ENCODE measurements around the gene SHMT1.
"Not testable (repeated sequence)": the region's sequence is repeated elsewhere in the genome, so short reads cannot be mapped to it uniquely, and the experiment has no call there.

The SHMT1 gene

DNA sequence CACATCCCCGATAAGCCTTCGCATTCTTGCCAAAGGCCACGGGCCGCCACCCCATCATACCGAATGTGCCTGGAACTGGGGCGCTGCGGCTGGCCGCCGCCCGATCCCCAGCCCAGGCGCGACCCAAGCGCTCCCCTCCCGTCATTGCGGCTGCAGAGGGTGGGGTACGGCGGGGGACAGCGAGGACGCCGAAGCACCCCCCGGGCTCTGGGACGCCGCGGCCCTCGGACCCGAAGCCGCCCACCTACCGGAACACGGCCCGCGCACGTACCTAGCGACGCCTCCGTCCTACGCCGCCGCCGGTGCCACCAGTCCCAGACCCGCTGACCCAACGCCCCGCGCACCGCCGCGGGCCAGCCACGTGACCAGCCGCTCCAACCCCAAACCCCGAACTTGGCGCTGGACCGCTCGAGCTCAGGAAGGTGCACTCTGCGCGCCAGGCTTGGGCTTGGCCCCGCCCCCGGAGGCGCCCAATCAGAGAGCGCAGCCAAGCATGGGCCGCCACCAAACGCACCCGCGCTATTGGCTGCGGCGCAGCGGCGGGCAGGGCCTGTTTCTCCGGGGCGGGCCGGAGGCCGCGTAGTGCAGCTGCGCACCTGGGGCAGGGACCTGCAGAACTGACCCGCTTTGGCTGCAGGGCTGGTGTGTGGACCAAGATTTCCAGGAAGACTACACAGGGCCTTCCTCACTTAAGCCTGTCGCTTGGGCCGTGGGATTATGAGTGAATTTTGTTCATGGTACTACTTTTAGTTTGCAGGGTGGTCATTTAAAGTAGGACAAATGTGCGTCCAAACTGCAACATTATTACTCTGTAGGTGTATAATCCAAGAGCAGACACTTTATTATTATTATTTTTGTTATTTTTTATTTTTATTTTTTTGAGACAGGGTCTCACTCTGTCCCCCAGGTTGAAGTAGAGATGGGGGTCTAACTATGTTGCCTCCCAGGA, at the start of gene SHMT1:
SHMT1 (minus strand) TSS at position 450 of the 949 bp plus-strand sequence. CDS start 7,569 bp downstream, outside the sequence.
- peak; percentile 98 for DNase-seq (ENCODE audit: low spot score)

DNA sequence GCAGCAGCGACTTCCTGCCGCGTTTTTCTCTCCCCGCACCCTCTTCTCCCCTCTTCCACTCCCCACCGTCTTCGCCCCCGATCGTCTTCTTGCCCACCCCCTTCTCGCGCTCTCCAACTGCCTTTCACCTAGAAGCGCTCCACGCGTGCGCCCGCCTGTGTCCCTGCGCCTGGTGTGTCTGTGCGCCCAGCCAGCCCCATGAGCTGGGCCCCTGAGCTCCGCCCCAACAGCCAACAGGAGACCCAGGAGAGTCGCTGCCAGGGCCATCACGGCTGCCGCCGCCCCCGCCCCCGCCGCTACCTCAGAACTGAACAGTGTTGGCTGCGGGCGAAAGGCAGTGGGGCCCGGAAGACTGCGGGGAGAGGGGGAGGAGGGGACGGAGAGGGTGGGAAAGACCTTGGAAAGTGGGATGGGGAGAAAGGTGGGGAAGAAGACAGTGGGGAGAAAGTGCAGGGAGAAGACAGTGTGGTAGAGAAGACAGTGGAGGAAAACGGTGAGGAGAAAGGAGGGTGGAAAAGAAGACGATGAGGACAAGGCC, 48.7 kb upstream of the SHMT1 start:
- not testable (repeated sequence) for DNase-seq (ENCODE audit: low spot score)

DNA sequence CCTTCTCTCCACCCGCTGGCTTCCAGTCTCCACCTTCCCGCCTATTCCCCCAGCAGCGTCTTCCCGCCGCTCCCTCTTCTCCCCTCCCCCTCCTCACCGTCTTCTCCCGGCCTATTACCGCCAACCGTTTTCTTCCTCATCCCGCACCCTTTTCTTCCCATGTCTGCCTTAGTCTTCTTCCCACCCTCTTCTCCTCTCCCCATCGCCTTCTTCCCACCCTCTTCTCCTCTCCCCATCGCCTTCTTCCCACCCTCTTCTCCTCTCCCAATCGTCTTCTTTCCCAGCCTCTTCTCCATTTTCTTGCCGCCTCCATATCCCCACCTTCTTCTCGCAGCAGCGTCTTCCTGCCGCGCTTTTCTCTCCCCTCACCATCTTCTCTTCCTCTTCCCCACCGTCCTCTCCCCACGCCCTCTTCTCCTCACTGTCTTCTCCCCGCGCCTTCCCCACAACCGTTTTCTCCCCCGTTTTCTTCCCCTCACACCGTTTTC, 48.1 kb upstream of the SHMT1 start:
- not testable (repeated sequence) for DNase-seq (ENCODE audit: low spot score)

DNA sequence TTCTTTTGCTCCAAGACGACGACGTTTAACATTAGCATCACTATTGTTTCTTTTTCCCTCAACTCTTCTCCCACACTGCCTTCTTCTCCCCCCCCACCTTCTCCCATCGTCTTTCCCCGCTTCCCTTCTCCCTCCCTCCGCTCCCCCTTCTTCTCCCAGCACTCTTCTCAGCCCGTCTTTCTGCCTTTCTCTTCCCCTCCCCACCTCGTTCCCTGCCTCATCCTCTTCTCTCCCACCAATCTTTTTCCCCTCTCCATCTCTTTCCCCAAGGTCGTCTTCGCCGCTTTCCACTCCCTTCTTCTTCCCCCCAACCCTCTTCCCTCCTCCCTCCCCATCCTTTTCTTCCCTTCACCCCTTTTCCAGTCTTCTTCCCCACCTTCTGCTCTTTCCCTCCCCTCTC, 47.4 kb upstream of the SHMT1 start:
- not testable (repeated sequence) for DNase-seq (ENCODE audit: low spot score)

DNA sequence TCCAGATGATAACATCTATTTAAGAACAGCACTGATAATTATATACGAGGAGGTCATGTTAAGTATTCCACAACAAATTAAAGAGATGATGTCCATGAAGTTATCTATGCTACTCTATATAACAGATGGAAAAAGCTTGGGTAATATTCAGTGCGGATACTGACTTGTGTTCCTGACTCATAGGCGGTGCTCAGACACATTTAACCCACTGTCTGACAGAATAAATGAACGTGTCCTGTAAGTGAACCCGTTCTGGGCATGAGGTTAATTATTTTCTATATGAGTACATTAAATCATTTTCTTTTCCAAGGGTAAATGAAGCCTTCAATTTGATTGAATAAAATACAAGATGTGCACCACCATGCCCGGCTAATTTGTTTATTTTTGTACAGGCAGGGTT, 46.0 kb upstream of the SHMT1 start:
- not testable (repeated sequence) for DNase-seq (ENCODE audit: low spot score)

DNA sequence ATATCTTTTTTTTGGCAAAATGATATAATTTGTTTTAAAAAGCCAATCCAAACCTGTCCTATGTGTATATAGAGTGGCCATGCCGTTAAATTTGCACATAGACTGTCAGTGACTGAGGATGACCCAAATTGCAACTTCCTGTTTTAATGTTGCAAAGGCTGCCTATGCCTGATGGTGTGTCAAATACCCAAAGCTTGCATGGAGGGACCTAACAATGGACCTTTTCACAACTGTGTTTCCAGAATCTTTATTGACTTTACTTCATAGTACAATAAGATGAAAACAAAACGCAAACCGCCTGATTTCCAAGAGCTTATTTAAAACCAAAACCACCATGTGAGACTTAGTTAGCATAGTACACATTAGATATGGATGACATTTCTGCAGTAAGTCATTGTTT, 45.6 kb upstream of the SHMT1 start:
- not testable (repeated sequence) for DNase-seq (ENCODE audit: low spot score)

DNA sequence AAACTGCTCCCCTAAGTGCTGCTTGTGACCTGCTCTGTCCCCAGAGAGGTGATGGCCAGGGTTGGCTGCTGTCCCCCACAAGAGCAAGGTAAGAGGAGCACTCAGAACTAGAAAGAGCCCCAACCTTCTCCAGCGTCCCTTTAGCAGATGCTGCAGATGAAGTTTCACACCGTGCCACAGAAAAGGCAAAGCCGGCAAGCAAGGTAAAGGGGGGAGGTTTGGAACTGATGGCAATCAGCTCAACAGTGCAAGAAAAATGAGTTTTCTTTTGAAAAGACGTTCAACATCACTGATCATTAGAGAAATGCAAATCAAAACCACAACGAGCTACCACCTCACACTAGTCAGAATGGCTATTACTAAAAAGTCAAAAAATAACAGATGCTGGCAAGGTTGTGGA, 40.3 kb upstream of the SHMT1 start:
- DNase-seq (ENCODE audit: low spot score) = not testable (repeated sequence)

DNA sequence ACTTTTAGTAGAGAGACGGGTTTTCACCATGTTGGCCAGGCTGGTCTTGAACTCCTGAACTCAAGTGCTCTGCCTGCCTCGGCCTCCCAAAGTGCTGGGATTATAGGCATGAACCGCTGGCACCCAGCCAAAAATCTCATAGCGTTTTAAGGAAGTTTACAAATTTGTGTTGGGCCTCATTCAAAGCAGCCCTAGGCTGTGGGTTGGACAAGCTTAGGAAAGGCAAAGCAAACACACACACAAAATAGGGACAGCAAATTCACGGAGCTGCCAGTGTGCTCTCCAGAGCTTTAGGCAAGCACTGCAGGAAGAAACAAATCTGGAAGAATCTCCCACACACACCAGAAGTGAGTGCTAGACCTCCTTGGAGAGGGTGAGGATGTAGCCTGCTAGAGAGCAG, 39.8 kb upstream of the SHMT1 start:
- DNase-seq (ENCODE audit: low spot score) = not testable (repeated sequence)

DNA sequence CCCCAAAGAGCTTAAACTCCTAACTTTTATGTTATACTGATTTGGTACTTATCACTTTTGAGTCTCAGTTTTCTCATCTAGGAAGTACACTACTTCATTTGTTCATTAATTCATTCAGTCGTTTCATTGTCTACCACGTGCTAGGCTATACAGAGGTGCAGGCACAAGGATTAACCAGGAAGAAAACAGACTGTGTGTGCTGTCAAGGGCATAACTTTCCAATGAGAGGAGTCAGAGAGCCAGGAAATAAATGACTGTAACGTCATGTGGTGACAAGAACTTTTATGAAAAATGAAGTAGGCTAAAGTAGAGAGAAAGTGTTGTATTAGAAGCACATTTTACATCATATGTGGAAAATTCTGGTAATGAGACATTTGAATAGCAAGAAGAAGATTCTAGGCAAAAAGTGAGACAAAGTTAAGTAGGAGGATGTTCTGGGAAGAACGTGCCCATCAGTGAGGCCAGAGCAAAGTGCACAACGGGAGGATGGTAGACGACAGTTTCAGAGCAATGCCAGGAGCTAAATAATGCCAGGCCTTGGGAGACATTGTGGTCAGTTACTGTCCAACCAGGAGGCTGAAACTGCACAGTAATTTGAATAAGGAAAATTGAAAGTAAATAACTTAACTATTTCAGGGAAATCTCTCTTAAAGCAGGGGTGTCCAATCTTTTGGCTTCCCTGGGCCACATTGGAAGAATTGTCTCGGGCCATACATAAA, 38.7 kb upstream of the SHMT1 start:
- DNase-seq (ENCODE audit: low spot score) = not testable (repeated sequence)

DNA sequence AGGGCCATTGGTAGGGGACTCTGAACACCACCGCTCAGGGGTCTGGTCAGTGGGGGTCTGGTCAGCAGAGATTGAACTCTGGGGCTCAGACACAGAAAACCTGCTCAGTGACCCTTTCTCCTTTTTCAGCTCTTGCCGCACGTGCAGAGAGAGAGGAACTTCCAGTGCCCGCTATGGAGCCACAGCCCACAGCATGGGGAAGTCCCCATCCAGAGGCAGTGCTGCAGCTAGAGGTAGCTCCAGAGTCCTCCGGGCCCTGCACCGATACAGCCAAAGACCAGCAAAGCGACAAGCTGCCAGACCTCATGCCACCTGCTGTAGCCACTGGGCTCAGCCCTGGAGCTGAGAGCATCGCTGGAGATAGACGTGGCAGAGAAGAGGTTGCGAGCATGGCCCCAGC, 25.4 kb upstream of the SHMT1 start:
- DNase-seq (ENCODE audit: low spot score) = not testable (repeated sequence)

DNA sequence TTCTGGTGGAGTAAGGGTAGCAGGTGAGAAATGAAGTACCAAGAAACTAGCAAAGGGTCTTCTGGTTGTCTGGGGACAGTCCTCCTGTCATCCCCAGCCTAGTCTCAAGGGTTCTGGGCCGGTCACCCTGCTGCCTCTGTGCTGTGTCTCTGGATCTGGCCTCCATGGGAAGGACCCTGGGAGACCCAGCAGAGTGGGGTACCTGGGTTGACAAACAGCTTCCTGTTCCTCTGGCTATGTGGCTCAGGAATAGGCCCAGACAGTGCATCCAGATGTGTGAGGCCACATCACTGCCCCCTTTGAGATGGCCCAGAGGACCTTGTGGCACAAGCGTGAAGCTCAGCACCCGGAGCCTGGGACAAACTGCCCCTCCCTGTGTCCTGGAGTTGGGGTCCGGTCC, 24.9 kb upstream of the SHMT1 start:
- not testable (repeated sequence) for DNase-seq (ENCODE audit: low spot score)

DNA sequence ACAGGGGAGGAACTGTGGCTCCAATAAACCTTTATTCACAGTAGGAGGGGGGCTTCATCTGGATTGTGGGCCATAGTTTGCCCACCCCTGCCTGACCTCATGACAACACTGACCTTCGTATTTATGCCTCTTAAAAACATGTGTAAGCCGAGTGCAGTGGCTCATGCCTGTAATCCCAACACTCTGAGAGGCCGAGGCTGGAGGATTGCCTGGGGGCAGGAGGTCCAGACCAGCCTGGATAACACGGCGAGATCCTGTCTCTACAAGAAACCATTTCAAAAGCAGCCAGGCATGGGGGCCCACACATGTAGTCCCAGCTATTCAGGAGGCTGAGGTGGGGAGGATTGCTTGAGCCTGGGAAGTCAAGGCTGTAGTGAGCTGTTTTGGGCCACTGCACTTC, 24.2 kb upstream of the SHMT1 start:
- DNase-seq (ENCODE audit: low spot score) = not testable (repeated sequence)

DNA sequence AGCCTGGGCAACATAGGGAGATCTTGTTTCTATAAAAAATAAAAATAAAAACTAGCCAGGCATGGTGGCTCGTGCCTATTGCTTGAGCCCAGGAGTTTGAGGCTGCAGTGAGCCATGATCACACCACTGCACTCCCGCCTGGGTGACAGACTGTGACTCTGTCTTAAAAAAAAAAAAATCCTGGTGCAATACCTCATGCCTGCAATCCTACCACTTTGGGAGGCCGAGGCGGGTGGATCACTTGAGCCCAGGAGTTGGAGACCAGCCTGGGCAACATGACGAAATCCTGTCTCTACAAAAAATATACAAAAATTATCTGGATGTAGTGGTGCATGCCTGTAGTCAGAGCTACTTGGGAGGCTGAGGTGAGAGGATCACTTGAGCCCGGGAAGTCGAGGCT, 20.9 kb upstream of the SHMT1 start:
- not testable (repeated sequence) for DNase-seq (ENCODE audit: low spot score)

DNA sequence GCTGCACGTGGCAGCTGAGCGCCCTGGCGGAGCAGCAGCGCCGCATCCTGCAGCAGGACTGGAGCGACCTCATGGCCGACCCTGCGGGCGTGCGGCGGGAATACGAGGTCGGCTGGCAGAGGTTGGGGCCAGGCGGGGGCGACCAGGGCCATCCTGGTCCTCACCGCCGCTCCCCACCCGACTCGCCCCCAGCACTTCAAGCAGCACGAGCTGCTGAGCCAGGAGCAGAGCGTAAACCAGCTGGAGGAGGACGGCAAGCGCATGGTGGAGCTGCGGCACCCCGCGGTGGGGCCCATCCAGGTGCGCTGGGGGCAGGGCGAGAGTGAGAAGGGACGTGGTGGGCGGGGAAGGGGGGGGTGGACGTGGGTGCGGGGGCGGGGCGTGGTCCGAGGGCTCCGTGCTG, 19.7 kb upstream of the SHMT1 start:
- DNase-seq (ENCODE audit: low spot score) = not testable (repeated sequence)

DNA sequence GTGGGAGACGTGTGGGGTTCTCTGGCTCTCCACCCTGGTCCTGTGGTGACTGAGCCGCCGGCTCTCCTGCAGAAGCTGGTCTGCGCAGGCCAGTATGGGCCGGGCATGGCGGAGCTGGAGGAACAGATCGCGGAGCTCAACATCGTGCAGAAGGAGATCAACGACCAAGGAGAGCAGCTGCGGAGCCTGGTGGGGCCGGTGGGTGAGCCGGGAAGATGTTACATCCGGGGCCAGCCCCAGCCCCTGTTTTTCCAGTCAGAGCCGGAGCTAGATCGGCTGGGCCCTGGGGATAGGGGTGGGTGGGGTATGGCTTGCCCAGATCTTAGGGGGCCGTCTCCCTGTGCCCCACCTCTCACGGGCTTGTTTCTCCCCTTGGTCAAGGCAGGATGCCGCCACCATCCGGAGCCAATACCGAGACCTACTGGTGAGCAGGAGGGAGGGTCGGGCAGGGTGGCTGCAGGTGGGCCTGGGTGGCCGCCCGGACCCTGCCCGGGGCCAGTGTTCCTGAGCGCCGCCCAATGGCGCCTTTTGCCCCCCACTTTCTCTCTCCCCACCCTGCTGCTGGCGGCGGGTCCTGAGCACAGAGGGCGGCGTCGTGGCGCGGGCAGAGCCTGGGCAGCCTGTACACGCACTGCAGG, 19.2 kb upstream of the SHMT1 start:
- DNase-seq (ENCODE audit: low spot score) = no peak

DNA sequence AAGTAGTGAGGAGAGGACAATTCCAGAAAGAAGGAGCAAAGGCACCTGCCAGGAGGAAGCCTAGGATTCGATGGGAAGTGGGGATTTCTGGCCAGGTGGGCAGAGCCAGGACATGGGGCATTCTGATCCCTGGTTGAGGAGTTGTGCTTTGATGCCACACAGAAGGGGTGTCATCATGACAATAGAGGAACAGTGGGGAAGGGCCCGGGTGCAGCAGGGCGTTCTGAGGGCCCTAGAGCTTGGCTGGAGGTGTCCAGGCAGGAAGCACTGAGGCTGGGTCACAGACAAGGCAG, 18.5 kb upstream of the SHMT1 start:
- no peak for DNase-seq (ENCODE audit: low spot score)

DNA sequence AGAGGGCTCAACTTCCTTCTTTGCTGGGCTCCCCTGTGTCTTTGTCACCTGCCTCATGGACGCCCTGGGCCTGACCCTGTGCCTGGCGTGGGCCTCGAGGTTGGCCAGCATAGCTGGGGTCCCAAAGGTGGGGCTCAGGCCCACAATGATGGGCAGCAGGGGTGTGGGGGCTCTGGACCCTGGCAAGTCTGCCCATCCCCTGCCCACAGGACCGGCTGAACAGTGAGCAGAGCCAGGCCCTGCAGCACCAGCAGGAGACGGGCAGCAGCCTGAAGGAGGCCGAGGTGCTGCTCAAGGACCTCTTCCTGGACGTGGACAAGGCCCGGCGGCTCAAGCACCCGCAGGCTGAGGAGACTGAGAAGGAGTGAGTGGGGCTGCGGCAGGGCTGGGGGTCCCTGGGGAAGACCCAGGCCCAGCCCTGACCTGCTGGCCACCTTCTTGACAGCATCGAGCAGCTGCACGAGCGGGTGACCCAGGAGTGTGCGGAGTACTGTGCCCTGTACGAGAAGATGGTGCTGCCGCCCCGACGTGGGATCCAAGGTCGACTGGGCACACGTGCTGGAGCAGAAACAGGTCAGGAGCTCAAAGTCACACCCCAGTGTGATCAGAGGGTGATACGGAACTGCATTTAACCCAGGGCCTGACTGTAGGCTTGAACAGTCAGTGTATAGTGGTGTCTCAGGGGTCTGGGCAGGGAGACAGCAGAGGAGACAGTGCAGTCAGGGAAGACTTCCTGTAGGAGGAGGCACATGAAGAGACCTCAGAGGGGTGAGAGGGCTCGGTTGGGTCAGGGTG, 18.0 kb upstream of the SHMT1 start:
- DNase-seq (ENCODE audit: low spot score) = no peak

DNA sequence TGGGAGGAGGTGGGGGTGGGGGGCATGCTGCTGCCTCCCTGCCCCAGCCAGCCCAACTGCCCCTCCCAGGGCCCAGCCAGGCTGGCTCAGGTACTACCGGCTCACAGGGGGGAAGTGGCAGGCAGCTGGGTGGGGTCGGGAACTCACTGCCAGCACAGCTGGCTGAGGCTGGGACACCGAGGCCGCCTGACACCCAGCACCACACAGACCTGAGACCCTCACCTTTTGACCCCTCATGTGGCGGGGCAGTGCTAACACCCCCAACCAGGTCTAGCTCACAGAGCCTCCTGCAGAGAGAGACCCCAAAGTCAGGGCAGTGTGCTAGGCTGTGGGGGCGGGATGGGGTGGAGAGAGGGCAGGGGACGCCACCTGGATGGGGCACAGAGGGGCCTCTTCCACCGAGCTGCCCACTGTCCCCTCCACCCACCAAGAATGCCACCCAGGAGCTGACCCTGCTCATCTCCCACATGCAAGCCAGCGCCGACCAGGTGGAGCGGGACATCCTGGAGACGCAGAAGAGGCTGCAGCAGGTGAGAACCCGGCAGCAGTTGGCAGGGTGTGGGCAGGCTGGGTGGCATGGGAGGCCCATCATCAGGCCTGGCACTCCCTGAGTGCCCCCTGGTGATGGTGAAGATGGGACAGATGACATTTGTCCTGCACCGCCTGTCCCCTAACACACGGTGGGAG, 17.3 kb upstream of the SHMT1 start:
- no peak for DNase-seq (ENCODE audit: low spot score)

DNA sequence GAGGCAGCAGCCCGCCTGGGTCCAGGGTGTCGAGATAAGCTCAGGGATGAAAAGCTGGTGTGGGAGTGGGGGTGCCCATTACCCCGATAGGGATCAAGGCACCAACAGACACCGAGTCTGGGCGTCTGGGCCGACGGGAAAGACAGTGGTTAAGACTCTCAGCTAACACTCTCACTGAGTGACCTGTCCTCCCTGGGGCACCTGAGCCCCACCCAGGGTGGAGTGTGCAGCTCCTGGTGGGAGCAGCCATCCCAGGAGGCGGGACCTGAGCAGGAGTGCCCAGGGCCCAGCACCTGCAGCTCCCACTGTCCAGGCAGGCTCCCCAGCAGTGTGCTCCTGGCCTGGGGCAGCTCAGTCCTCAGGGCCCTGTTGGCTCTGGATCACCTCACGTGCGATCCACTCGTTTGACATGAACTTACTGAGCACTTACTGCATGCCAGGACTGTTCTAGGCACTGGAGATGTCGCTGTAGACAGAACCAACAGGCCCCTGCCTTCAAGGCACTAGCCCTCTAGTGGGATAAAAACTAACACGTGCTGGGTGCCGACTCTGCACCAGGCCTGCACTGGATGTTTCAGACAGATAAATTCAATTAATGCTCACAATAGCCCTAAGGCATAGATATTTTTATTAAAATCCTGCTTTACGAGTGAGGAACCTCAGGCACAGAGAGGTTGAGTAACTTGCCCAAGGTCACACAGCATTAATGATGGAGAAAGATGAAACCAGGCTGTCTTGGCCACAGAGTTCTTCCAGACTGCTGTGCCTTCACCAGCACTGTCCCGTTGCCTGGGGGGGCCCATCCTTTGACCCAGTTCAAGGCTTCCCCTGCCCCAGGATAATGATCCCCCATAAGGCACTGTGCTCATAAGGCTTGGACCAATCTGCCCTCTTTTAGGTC, 16.1 kb upstream of the SHMT1 start:
- no peak for DNase-seq (ENCODE audit: low spot score)

DNA sequence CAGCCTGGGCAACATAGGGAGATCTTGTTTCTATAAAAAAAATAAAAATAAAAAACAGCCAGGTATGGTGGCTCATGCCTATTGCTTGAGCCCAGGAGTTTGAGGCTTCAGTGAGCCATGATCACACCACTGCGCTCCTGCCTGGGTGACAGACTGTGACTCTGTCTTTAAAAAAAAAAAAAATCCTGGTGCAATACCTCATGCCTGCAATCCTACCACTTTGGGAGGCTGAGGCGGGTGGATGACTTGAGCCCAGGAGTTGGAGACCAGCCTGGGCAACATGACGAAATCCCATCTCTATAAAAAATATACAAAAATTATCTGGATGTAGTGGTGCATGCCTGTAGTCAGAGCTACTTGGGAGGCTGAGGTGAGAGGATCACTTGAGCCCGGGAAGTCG, 15.3 kb upstream of the SHMT1 start:
- not testable (repeated sequence) for DNase-seq (ENCODE audit: low spot score)
